AG04449 (cell line): ENCODE results near the gene SGCE.

Experiments used
- CTCF ChIA-PET: fragments of 350-600 bp; formaldehyde crosslinking; extraction: SDS; loops from one replicate; lab custom pipeline; 2021; ENCODE audit warnings: antibody characterized with exemption; lab: Yijun Ruan, JAX
- POLR2A ChIA-PET: fragments of 400-600, 350-600 bp; formaldehyde crosslinking; extraction: SDS; loops from one replicate; lab custom pipeline; 2020; ENCODE audit warnings: antibody characterized with exemption, inconsistent platforms; lab: Yijun Ruan, JAX
- DNase-seq: peaks from one replicate; pipeline ENCODE4 v3.0.0-alpha.2; 2010; ENCODE audit warnings: low read depth, low spot score
- H3K4me3 ChIP-seq: 2 replicates; pipeline ENCODE4 v1.5.1; 2011; ENCODE audit warnings: low read depth, mild to moderate bottlenecking, control low read depth, low read length
- CTCF ChIP-seq: IDR thresholded peaks from one replicate; pipeline ENCODE4 v1.5.1; 2011; ENCODE audit warnings: mild to moderate bottlenecking, moderate library complexity, low read length, control low read depth, inconsistent platforms; ENCODE audit not compliant: insufficient read depth; ENCODE audit errors: missing control alignments

SGCE gene

GRCh38 chr7:94633687-94634086, 22.2 kb downstream of the SGCE start:
- ChIA-PET CTCF (interaction anchor here (0.6 to 1.6 kb wide), 4 partner anchors 9 to 843 kb away, joined by 3 to 4 read pairs (median 3); partner anchors contain the start of gene SGCE), POLR2A (no interaction called here)
- DNase-seq, result no peak
- no peak for TF ChIP-seq CTCF
- no peak overlapping the region for H3K4me3 ChIP-seq

GRCh38 chr7:94633014-94633341, 23.0 kb downstream of the SGCE start:
- no peak for DNase-seq
- ChIA-PET POLR2A (interaction anchor here (0.6 kb wide), 1 partner anchor 24 kb away, joined by 3 read pairs; no protein-coding TSS in a partner anchor), CTCF (interaction anchor here (0.8 to 1.6 kb wide), 3 partner anchors 9 to 844 kb away, joined by 3 to 4 read pairs (median 3); partner anchors contain the start of gene SGCE)
- no peak overlapping the region for H3K4me3 ChIP-seq
- TF ChIP-seq CTCF, result no peak

DNA sequence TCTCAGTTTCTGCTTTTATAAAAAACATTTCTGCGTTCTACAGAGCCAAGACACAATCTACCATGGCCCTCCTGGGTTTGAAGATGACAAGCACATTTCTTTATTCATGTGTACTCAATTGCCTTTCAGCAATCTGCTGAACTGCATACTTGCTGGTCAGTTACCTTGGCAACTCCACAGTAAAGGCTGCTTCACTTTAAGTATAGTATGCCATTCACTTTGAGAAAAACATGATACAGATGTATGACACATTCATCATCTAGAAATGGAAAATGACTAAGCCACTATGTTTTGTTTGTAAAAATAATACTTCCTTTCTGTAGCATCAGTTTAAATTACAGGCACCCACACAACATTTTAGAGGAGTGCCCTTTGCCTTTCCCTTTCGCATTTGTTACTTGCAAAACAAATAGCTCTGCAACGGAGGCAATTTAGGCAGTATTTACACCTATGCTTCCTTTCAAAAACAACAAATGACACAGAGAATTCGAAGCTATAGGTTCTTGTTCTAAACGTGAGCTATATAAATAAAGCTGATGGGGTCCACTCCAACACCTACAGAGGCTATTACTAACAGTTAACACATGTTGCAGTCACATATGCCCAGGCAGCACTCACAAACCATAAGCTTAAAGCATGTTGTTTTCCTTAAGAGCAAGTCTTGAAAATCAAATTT, 23.5 kb downstream of the SGCE start:
- POLR2A ChIA-PET, result interaction anchor here (0.6 kb wide), 1 partner anchor 24 kb away, joined by 3 read pairs; no protein-coding TSS in a partner anchor
- CTCF ChIA-PET, result interaction anchor here (1.1 to 1.6 kb wide), 2 partner anchors 23 to 844 kb away, joined by 3 read pairs; partner anchors contain the start of gene SGCE
- DNase-seq, result peak; percentile 57
- no peak for TF ChIP-seq CTCF
- no peak overlapping the region for H3K4me3 ChIP-seq

GRCh38 chr7:94630855-94631254, 25.1 kb downstream of the SGCE start:
- ChIA-PET POLR2A (no interaction called here), CTCF (interaction anchor here (1.0 kb wide), 1 partner anchor 25 kb away, joined by 4 read pairs; the partner anchor contains the start of gene SGCE)
- DNase-seq, result no peak
- TF ChIP-seq CTCF, result no peak
- H3K4me3 ChIP-seq, result no peak overlapping the region

DNA sequence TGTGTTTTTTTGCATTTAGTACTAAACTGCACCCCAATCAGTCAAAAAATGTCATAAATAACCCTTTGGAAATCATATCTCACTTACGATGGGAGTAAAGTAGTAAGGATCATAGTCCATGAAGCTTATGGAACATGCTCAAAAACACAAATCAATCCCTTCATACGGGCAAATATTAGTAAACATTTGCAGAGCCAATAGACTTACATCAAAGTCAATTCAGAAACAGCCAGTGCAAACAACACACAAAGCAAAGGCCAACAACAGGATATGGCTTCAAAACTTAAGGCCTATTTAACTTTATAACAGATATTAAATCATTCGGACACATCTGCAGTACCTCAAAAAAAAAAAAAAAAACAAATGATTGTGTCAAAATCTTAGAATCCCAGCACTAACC, 32.1 kb downstream of the SGCE start:
- TF ChIP-seq CTCF, result no peak
- POLR2A ChIA-PET, result no interaction called here
- CTCF ChIA-PET, result no interaction called here
- no peak for DNase-seq
- H3K4me3 ChIP-seq, result no peak overlapping the region

DNA sequence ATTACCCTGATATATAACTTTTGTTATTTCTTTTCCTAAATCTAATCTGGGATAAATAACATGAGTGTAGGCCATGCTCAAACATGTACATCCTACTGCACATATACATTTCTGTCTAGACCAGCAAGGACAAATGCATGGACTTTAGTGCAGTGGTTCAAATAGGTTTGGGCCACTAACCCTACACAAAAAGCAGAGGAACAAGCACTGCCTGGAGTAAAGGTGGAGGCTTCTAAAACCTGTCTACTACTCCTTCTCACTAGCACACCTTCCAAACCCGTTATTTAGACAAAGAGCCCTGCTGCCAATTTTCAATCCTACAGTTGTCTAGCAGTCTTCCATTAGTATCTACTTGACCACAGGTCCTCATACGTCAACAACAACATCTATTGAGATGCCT, 34.8 kb downstream of the SGCE start:
- ChIA-PET CTCF (interaction anchor here (0.9 kb wide), 1 partner anchor 34 kb away, joined by 3 read pairs; no protein-coding TSS in a partner anchor), POLR2A (no interaction called here)
- no peak for DNase-seq
- TF ChIP-seq CTCF, result no peak
- no peak overlapping the region for H3K4me3 ChIP-seq
